Neural progenitor cell (in vitro differentiated cells): ENCODE data around the gene SNX13. TPM values are rescaled to one million over a fixed set of nuclear protein-coding genes. Genes with fewer than 3 reads are reported as not detected.

ENCODE experiments used
- DNase-seq: peaks from one replicate; pipeline ENCODE4 v3.0.0-alpha.2; 2016; ENCODE audit warnings: low spot score
- H2AFZ ChIP-seq: fragments of 200-600 bp; sonication (generic); replicated peaks from 2 replicates; pipeline ENCODE4 v1.6.1; 2016; ENCODE audit warnings: antibody characterized with exemption
- H3F3A ChIP-seq: fragments of 200-600 bp; sonication (generic); 2 replicates; pipeline ENCODE4 v1.6.1; 2016; ENCODE audit warnings: antibody characterized with exemption, low read depth
- H3K27ac ChIP-seq: fragments of 200-600 bp; sonication (generic); 2 replicates; pipeline ENCODE4 v1.5.1; 2016; ENCODE audit warnings: mild to moderate bottlenecking
- H3K27me3 ChIP-seq: fragments of 200-600 bp; sonication (generic); 2 replicates; pipeline ENCODE4 v1.6.1; 2016; ENCODE audit warnings: mild to moderate bottlenecking, moderate library complexity
- H3K36me3 ChIP-seq: fragments of 200-600 bp; sonication (generic); 2 replicates; pipeline ENCODE4 v1.5.1; 2016
- H3K4me1 ChIP-seq: fragments of 200-600 bp; sonication (generic); 2 replicates; pipeline ENCODE4 v1.6.1; 2016; ENCODE audit warnings: mixed run types
- H3K4me2 ChIP-seq: fragments of 200-600 bp; sonication (generic); 2 replicates; pipeline ENCODE4 v1.6.1; 2016
- H3K4me3 ChIP-seq: fragments of 200-600 bp; sonication (generic); 2 replicates; pipeline ENCODE4 v1.5.1; 2016
- H3K79me2 ChIP-seq: fragments of 200-600 bp; sonication (generic); 2 replicates; pipeline ENCODE4 v1.6.1; 2016; ENCODE audit warnings: low read depth
- H3K9ac ChIP-seq: fragments of 200-600 bp; sonication (generic); 2 replicates; pipeline ENCODE4 v1.6.1; 2016
- H3K9me3 ChIP-seq: fragments of 200-600 bp; sonication (generic); 2 replicates; pipeline ENCODE4 v1.5.1; 2016; ENCODE audit warnings: low read depth
- H4K20me1 ChIP-seq: fragments of 200-600 bp; sonication (generic); 2 replicates; pipeline ENCODE4 v1.6.1; 2016; ENCODE audit warnings: low read depth
- H3K27ac Mint-ChIP-seq: 3 replicates; pipeline ENCODE4 v1.8.0; 2021; ENCODE audit warnings: mixed read lengths
- H3K27me3 Mint-ChIP-seq: 2 replicates; pipeline ENCODE4 v1.8.0; 2022; ENCODE audit warnings: low read depth, mild to moderate bottlenecking, inconsistent platforms, moderate library complexity, mixed read lengths; ENCODE audit not compliant: insufficient read depth
- H3K36me3 Mint-ChIP-seq: 3 replicates; pipeline ENCODE4 v1.8.0; 2021; ENCODE audit warnings: mixed read lengths
- H3K4me1 Mint-ChIP-seq: 3 replicates; pipeline ENCODE4 v1.8.0; 2021; ENCODE audit warnings: mixed read lengths
- H3K4me3 Mint-ChIP-seq: 3 replicates; pipeline ENCODE4 v1.8.0; 2021; ENCODE audit warnings: mild to moderate bottlenecking, moderate library complexity, mixed read lengths
- H3K9me3 Mint-ChIP-seq: 3 replicates; pipeline ENCODE4 v1.8.0; 2020; ENCODE audit warnings: mixed read lengths
- CTCF ChIP-seq: fragments of 200-600 bp; sonication (generic); IDR thresholded peaks from 2 replicates; pipeline ENCODE4 v1.5.1; 2017; ENCODE audit warnings: antibody characterized with exemption, mild to moderate bottlenecking
- EZH2 ChIP-seq: fragments of 200-600 bp; sonication (generic); IDR thresholded peaks from 2 replicates; pipeline ENCODE4 v1.6.1; 2017; ENCODE audit warnings: antibody characterized with exemption, mild to moderate bottlenecking, moderate library complexity
- EZH2phosphoT487 ChIP-seq: fragments of 200-600 bp; sonication (generic); IDR thresholded peaks from 2 replicates; pipeline ENCODE4 v1.6.1; 2017; ENCODE audit warnings: antibody characterized with exemption
- total RNA-seq: library from RNA; depleted of rRNA; stranded (reverse); fragments of >200 nt; gene quantifications from 2 replicates; pipeline ENCODE4 v1.2.3, GENCODE V29; 2015; ENCODE audit warnings: low replicate concordance

Gene SNX13
- total RNA-seq, 1 donor from 2014 or later, result 67.5 TPM

GRCh38 chr7:17942231-17942630 is 1.9 kb upstream of the SNX13 start:
- Histone ChIP-seq H3K79me2 (peaks cover 29% of the 10 kb centered on the region), H3F3A (peaks cover 11% of the 10 kb centered on the region), H3K9ac (no peak overlapping the region), H2AFZ (no peak overlapping the region), H4K20me1 (no peaks in the 10 kb centered on the region), H3K27me3 (no peaks in the 10 kb centered on the region), H3K4me1 (peaks cover 20% of the 10 kb centered on the region), H3K9me3 (no peaks in the 10 kb centered on the region), H3K27ac (no peak overlapping the region), H3K4me2 (no peak overlapping the region), H3K4me3 (no peak overlapping the region), H3K36me3 (no peaks in the 10 kb centered on the region)
- Mint-ChIP-seq H3K4me3 (peak overlapping the region; percentile 6), H3K36me3 (peaks cover 2% of the 10 kb centered on the region), H3K27me3 (peaks cover 4% of the 10 kb centered on the region), H3K4me1 (peaks cover 30% of the 10 kb centered on the region), H3K27ac (no peak overlapping the region), H3K9me3 (no peaks in the 10 kb centered on the region)
- TF ChIP-seq EZH2phosphoT487, result no peak
- TF ChIP-seq EZH2, result no peak
- no peak for TF ChIP-seq CTCF
- DNase-seq, result no peak

- H3K4me3 ChIP-seq, result peak overlapping the region; percentile 92
- H3K79me2 ChIP-seq, result peaks cover 41% of the 10 kb centered on the region
- H3K9ac ChIP-seq, result peak overlapping the region; percentile 61
- Mint-ChIP-seq H3K27me3 (peaks cover 4% of the 10 kb centered on the region), H3K27ac (peak overlapping the region; percentile 98), H3K4me1 (peaks cover 33% of the 10 kb centered on the region), H3K36me3 (peaks cover 2% of the 10 kb centered on the region), H3K4me3 (peak overlapping the region; percentile 100), H3K9me3 (no peaks in the 10 kb centered on the region)
- no peak for TF ChIP-seq CTCF
- TF ChIP-seq EZH2, result no peak
- no peak for TF ChIP-seq EZH2phosphoT487
- H4K20me1 ChIP-seq, result no peaks in the 10 kb centered on the region
- peak overlapping the region; percentile 99 for H2AFZ ChIP-seq
- H3K27me3 ChIP-seq, result no peaks in the 10 kb centered on the region
- peak; percentile 58 for DNase-seq
- no peaks in the 10 kb centered on the region for H3K9me3 ChIP-seq
- H3K4me1 ChIP-seq, result peaks cover 20% of the 10 kb centered on the region
- H3K27ac ChIP-seq, result peak overlapping the region; percentile 82
- H3K4me2 ChIP-seq, result peak overlapping the region; percentile 90
- H3K36me3 ChIP-seq, result no peaks in the 10 kb centered on the region
- peaks cover 11% of the 10 kb centered on the region for H3F3A ChIP-seq
These were observed 697 bp upstream of the SNX13 start for GRCh38 chr7:17940951-17941431.

GRCh38 chr7:17939606-17940301 is 540 bp downstream of the SNX13 start:
- Mint-ChIP-seq H3K4me3 (peak overlapping the region; percentile 100), H3K27ac (peak overlapping the region; percentile 98), H3K27me3 (peaks cover 4% of the 10 kb centered on the region), H3K4me1 (peaks cover 33% of the 10 kb centered on the region), H3K9me3 (no peaks in the 10 kb centered on the region), H3K36me3 (peaks cover 6% of the 10 kb centered on the region)
- H3K36me3 ChIP-seq, result no peaks in the 10 kb centered on the region
- H3K4me3 ChIP-seq, result peak overlapping the region; percentile 92
- peaks cover 20% of the 10 kb centered on the region for H3K4me1 ChIP-seq
- peak overlapping the region; percentile 86 for H3K27ac ChIP-seq
- H3K9me3 ChIP-seq, result no peaks in the 10 kb centered on the region
- peaks cover 54% of the 10 kb centered on the region for H3K79me2 ChIP-seq
- peak overlapping the region; percentile 84 for H3K9ac ChIP-seq
- peak; percentile 53 for DNase-seq
- TF ChIP-seq CTCF (no peak), EZH2 (no peak), EZH2phosphoT487 (no peak)
- peaks cover 11% of the 10 kb centered on the region for H3F3A ChIP-seq
- H2AFZ ChIP-seq, result peak overlapping the region; percentile 99
- H3K27me3 ChIP-seq, result no peaks in the 10 kb centered on the region
- H4K20me1 ChIP-seq, result no peaks in the 10 kb centered on the region
- peak overlapping the region; percentile 90 for H3K4me2 ChIP-seq
